Epithelial cell of proximal tubule (primary cell): ENCODE measurements around the gene SLC16A2. TPM values are rescaled to one million over a fixed set of nuclear protein-coding genes. Genes with fewer than 3 reads are reported as not detected.

ENCODE experiments used
- DNase-seq: peaks from one replicate; pipeline ENCODE4 v3.0.0-alpha.2; 2011; ENCODE audit warnings: low read depth
- H3K4me3 ChIP-seq: 2 replicates; pipeline ENCODE4 v1.5.1; 2011; ENCODE audit warnings: low read depth, mild to moderate bottlenecking, low read length
- CTCF ChIP-seq: conservative IDR thresholded peaks from 2 replicates; pipeline ENCODE4 v1.5.1; 2012; ENCODE audit warnings: low read depth, mild to moderate bottlenecking, low read length
- total RNA-seq: library from RNA; depleted of rRNA; stranded (reverse); fragments of >200 nt; gene quantifications from 2 replicates; pipeline ENCODE4 v1.2.3, GENCODE V29; 2015

Gene SLC16A2
- total RNA-seq, 1 donor from 2014 or later: 5.3 TPM

- H3K4me3 ChIP-seq: no peak overlapping the region
- no peak for DNase-seq
- no peak for TF ChIP-seq CTCF
Observed at GRCh38 chrX:74395556-74395955, 25.7 kb upstream of the SLC16A2 start.

GRCh38 chrX:74405973-74406489, 15.3 kb upstream of the SLC16A2 start:
- H3K4me3 ChIP-seq: no peak overlapping the region
- DNase-seq: no peak
- no peak for TF ChIP-seq CTCF

- DNase-seq: no peak
- no peak for TF ChIP-seq CTCF
- H3K4me3 ChIP-seq: no peak overlapping the region
Observed at GRCh38 chrX:74408304-74408703, 13.0 kb upstream of the SLC16A2 start.

GRCh38 chrX:74419864-74420195, 1.5 kb upstream of the SLC16A2 start:
- no peak for DNase-seq
- TF ChIP-seq CTCF: no peak
- peak overlapping the region; percentile 64 for H3K4me3 ChIP-seq

GRCh38 chrX:74420196-74421035, 877 bp upstream of the SLC16A2 start:
- DNase-seq: no peak
- H3K4me3 ChIP-seq: peak overlapping the region; percentile 64
- no peak for TF ChIP-seq CTCF

- peak overlapping the region; percentile 64 for H3K4me3 ChIP-seq
- no peak for TF ChIP-seq CTCF
- no peak for DNase-seq
Observed at GRCh38 chrX:74421740-74422352, 553 bp downstream of the SLC16A2 start.
